Measurements from ENCODE around the gene HLF. TPM values are rescaled to one million over a fixed set of nuclear protein-coding genes. Genes with fewer than 3 reads are reported as not detected.

HLF gene
- total RNA-seq, 1 experiment from 2014 or later, result 0.13 TPM

DNA sequence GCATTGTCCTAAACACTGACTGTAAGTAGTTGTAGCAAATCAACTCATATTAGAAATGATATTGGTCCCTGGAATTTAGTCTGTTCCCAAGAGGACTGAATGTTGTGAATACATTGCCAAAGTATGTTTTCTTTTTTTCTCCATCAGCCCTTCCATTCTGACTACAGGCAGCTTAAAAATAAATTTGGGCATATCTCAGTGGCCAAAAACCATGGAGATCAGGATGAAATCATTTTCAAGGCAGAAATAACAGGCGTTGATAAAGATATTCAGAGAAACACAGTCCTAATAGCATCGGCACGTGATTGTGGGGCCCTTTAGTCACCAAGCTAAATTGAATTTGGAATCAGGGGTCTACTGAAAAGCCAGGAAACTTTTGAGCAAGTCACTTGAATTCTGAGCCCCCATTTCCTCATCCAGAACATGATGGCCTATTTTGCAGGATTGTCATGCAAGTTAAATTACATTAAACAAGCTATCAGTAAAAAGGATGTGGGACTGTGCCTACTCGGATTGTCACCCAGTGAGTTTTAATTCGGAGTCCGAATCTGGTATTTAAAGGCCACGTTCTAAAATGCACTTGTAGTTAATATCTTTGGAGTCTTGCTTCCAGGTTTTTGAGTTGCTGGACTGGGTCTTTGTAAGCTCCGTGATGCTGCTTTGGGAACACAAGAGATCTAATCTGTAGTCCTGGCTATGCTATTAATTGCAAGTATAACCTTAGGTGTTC, 17.1 kb downstream of the HLF start:
- ATAC-seq (no peak), DNase-seq (ENCODE audit: low read depth, low spot score) (no peak)
- POLR2A ChIA-PET, result no interaction called here
- TF ChIP-seq, protein P1, sequence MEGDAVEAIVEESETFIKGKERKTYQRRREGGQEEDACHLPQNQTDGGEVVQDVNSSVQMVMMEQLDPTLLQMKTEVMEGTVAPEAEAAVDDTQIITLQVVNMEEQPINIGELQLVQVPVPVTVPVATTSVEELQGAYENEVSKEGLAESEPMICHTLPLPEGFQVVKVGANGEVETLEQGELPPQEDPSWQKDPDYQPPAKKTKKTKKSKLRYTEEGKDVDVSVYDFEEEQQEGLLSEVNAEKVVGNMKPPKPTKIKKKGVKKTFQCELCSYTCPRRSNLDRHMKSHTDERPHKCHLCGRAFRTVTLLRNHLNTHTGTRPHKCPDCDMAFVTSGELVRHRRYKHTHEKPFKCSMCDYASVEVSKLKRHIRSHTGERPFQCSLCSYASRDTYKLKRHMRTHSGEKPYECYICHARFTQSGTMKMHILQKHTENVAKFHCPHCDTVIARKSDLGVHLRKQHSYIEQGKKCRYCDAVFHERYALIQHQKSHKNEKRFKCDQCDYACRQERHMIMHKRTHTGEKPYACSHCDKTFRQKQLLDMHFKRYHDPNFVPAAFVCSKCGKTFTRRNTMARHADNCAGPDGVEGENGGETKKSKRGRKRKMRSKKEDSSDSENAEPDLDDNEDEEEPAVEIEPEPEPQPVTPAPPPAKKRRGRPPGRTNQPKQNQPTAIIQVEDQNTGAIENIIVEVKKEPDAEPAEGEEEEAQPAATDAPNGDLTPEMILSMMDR (IDR thresholded peaks at IDR 0.05), result no peak
- TF ChIP-seq TCF7L2 (IDR thresholded peaks at IDR 0.05; ENCODE audit: low read depth, low read length) (no peak), SIN3A (IDR thresholded peaks at IDR 0.05; ENCODE audit: borderline replicate concordance, insufficient read depth, low read depth, low read length) (no peak), POLR2AphosphoS5 (IDR thresholded peaks at IDR 0.05; ENCODE audit: low read depth, low read length) (no peak)
- TF ChIP-seq, protein P2, sequence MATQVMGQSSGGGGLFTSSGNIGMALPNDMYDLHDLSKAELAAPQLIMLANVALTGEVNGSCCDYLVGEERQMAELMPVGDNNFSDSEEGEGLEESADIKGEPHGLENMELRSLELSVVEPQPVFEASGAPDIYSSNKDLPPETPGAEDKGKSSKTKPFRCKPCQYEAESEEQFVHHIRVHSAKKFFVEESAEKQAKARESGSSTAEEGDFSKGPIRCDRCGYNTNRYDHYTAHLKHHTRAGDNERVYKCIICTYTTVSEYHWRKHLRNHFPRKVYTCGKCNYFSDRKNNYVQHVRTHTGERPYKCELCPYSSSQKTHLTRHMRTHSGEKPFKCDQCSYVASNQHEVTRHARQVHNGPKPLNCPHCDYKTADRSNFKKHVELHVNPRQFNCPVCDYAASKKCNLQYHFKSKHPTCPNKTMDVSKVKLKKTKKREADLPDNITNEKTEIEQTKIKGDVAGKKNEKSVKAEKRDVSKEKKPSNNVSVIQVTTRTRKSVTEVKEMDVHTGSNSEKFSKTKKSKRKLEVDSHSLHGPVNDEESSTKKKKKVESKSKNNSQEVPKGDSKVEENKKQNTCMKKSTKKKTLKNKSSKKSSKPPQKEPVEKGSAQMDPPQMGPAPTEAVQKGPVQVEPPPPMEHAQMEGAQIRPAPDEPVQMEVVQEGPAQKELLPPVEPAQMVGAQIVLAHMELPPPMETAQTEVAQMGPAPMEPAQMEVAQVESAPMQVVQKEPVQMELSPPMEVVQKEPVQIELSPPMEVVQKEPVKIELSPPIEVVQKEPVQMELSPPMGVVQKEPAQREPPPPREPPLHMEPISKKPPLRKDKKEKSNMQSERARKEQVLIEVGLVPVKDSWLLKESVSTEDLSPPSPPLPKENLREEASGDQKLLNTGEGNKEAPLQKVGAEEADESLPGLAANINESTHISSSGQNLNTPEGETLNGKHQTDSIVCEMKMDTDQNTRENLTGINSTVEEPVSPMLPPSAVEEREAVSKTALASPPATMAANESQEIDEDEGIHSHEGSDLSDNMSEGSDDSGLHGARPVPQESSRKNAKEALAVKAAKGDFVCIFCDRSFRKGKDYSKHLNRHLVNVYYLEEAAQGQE (IDR thresholded peaks at IDR 0.05; ENCODE audit: insufficient read depth in 1 of 2, low read depth in 2 of 2, low read length in 1 of 2), result no peak
- Histone ChIP-seq H3K4me3 (ENCODE audit: low read depth in 2 of 2, low read length in 2 of 2) (no peak overlapping the region), H3K4me1 (ENCODE audit: control insufficient read depth, insufficient read depth, low read length) (no peaks in the 10 kb centered on the region), H3K27ac (ENCODE audit: low read length) (no peak overlapping the region), H3K27me3 (ENCODE audit: control insufficient read depth, insufficient read depth, low read length) (no peaks in the 10 kb centered on the region), H3K9me3 (ENCODE audit: control insufficient read depth, insufficient read depth, low read depth, low read length) (no peaks in the 10 kb centered on the region), H3K36me3 (ENCODE audit: control insufficient read depth, insufficient read depth, low read length) (no peaks in the 10 kb centered on the region)
- intact Hi-C loops (cut with micrococcal nuclease; ENCODE audit: unreplicated experiment) (no loop called here), in situ Hi-C loops (cut with HindIII; ENCODE audit: low pct_unique_long_range_greater_than_20kb, low sequenced_read_pairs) (no loop called here)
- CTCF ChIA-PET, result no interaction called here
- no TSS peak for BruUV-seq (replicated peaks)

DNA sequence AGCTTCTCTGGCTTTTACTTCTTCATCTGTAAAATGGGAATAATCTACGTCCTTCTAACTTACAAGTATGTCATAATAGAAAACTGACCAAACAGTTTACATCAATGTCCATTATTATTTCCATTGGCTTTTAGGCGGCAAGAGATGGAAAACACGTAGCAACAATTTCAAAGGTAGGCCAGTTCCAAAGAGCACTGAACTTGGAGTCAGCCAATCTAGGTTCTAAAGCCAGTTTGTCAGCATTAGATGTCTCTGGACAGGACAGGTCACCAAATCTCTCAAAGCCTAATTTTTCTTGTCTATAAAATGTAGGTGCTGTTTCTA, 17.6 kb downstream of the HLF start:
- Histone ChIP-seq H3K27ac (ENCODE audit: low read length) (no peak overlapping the region), H3K9me3 (ENCODE audit: control insufficient read depth, insufficient read depth, low read depth, low read length) (no peaks in the 10 kb centered on the region), H3K4me3 (ENCODE audit: low read depth in 2 of 2, low read length in 2 of 2) (no peak overlapping the region), H3K27me3 (ENCODE audit: control insufficient read depth, insufficient read depth, low read length) (no peaks in the 10 kb centered on the region), H3K36me3 (ENCODE audit: control insufficient read depth, insufficient read depth, low read length) (no peaks in the 10 kb centered on the region), H3K4me1 (ENCODE audit: control insufficient read depth, insufficient read depth, low read length) (no peaks in the 10 kb centered on the region)
- ChIA-PET POLR2A (no interaction called here), CTCF (no interaction called here)
- BruUV-seq (replicated peaks), result no TSS peak
- intact Hi-C loops (cut with micrococcal nuclease; ENCODE audit: unreplicated experiment), result no loop called here
- ATAC-seq (no peak), DNase-seq (ENCODE audit: low read depth, low spot score) (no peak)
- in situ Hi-C loops (cut with HindIII; ENCODE audit: low pct_unique_long_range_greater_than_20kb, low sequenced_read_pairs), result no loop called here
- TF ChIP-seq SIN3A (IDR thresholded peaks at IDR 0.05; ENCODE audit: borderline replicate concordance, insufficient read depth, low read depth, low read length), result no peak
- TF ChIP-seq POLR2AphosphoS5 (IDR thresholded peaks at IDR 0.05; ENCODE audit: low read depth, low read length), result no peak
- TF ChIP-seq, protein P2 (IDR thresholded peaks at IDR 0.05; ENCODE audit: insufficient read depth in 1 of 2, low read depth in 2 of 2, low read length in 1 of 2), result no peak
- TF ChIP-seq, protein P1 (IDR thresholded peaks at IDR 0.05), result no peak
- no peak for TF ChIP-seq TCF7L2 (IDR thresholded peaks at IDR 0.05; ENCODE audit: low read depth, low read length)

All from Panc1 (cell line).